Smooth muscle cell (in vitro differentiated cells): ENCODE measurements around the gene IQGAP1. TPM values are rescaled to one million over a fixed set of nuclear protein-coding genes. Genes with fewer than 3 reads are reported as not detected.

ENCODE experiments used
- DNase-seq: peaks from one replicate; lab custom pipeline; 2025; ENCODE audit not compliant: unreplicated experiment; lab: John Stamatoyannopoulos, UW
- H2AFZ ChIP-seq: fragments of 200-600 bp; sonication (generic); 2 replicates; pipeline ENCODE4 v1.6.0; 2016; ENCODE audit warnings: antibody characterized with exemption, low read depth, mild to moderate bottlenecking
- H3F3A ChIP-seq: fragments of 200-600 bp; sonication (generic); 2 replicates; pipeline ENCODE4 v1.6.0; 2017; ENCODE audit warnings: antibody characterized with exemption, low read depth
- H3K27ac ChIP-seq: fragments of 200-600 bp; sonication (generic); 2 replicates; pipeline ENCODE4 v1.5.1; 2016; ENCODE audit warnings: low read depth, mild to moderate bottlenecking
- H3K27me3 ChIP-seq: fragments of 200-600 bp; sonication (generic); 2 replicates; pipeline ENCODE4 v1.6.1; 2016; ENCODE audit warnings: low read depth, mild to moderate bottlenecking
- H3K36me3 ChIP-seq: fragments of 200-600 bp; sonication (generic); 2 replicates; pipeline ENCODE4 v1.5.1; 2016; ENCODE audit warnings: low read depth
- H3K4me1 ChIP-seq: fragments of 200-600 bp; sonication (generic); 2 replicates; pipeline ENCODE4 v1.5.1; 2016; ENCODE audit warnings: low read depth
- H3K4me2 ChIP-seq: fragments of 200-600 bp; sonication (generic); 2 replicates; pipeline ENCODE4 v1.6.0; 2016; ENCODE audit warnings: mild to moderate bottlenecking
- H3K4me3 ChIP-seq: fragments of 200-600 bp; sonication (generic); 2 replicates; pipeline ENCODE4 v1.5.1; 2016; ENCODE audit warnings: mild to moderate bottlenecking
- H3K79me2 ChIP-seq: fragments of 200-600 bp; sonication (generic); 2 replicates; pipeline ENCODE4 v1.6.0; 2016; ENCODE audit warnings: low read depth, mild to moderate bottlenecking
- H3K9ac ChIP-seq: fragments of 200-600 bp; sonication (generic); 2 replicates; pipeline ENCODE4 v1.6.0; 2016; ENCODE audit warnings: low read depth
- H3K9me3 ChIP-seq: fragments of 200-600 bp; sonication (generic); replicated peaks from 2 replicates; pipeline ENCODE4 v1.5.1; 2016; ENCODE audit warnings: low read depth
- H4K20me1 ChIP-seq: fragments of 200-600 bp; sonication (generic); 2 replicates; pipeline ENCODE4 v1.6.0; 2016; ENCODE audit warnings: low read depth
- CTCF ChIP-seq: fragments of 200-600 bp; sonication (generic); IDR thresholded peaks from 2 replicates; pipeline ENCODE4 v1.5.1; 2017; ENCODE audit warnings: borderline replicate concordance, mild to moderate bottlenecking, antibody characterized with exemption; ENCODE audit not compliant: insufficient read depth, poor library complexity, severe bottlenecking
- WGBS: methylation state at CpG from one replicate; pipeline ENCODE4 v1.1.7; 2016; ENCODE audit warnings: low lambda C conversion rate; 5-methylcytosine and 5-hydroxymethylcytosine counted together
- polyA plus RNA-seq: library from polyadenylated mRNA; unstranded; fragments of >200 nt; fragmentation: Nextera tagmentation; extraction: Ambion mirVana; gene quantifications from 2 replicates; pipeline ENCODE4 v1.2.1, GENCODE V29; 2016
- total RNA-seq: library from RNA; depleted of rRNA; stranded (reverse); fragments of >200 nt; gene quantifications from 2 replicates; pipeline ENCODE4 v1.2.3, GENCODE V29; 2014

The IQGAP1 gene
- total and polyA plus RNA-seq, 2 experiments from 2014 or later = 59.3 to 185 TPM

- peak overlapping the region; percentile 90 for H3K27ac ChIP-seq
- H3K9ac ChIP-seq = peak overlapping the region; percentile 59
- H3K4me1 ChIP-seq = peaks cover 27% of the 10 kb centered on the region
- peaks cover 64% of the 10 kb centered on the region for H4K20me1 ChIP-seq
- no peaks in the 10 kb centered on the region for H3K27me3 ChIP-seq
- no peaks in the 10 kb centered on the region for H3K36me3 ChIP-seq
- WGBS = 34% methylated on average over 6 of the region's 6 CpGs
- no peak for TF ChIP-seq CTCF
- H3F3A ChIP-seq = peaks cover 3% of the 10 kb centered on the region
- no peak overlapping the region for H3K4me3 ChIP-seq
- peak overlapping the region; percentile 65 for H3K4me2 ChIP-seq
- peaks cover 94% of the 10 kb centered on the region for H3K79me2 ChIP-seq
- DNase-seq = no peak
- H2AFZ ChIP-seq = no peak overlapping the region
- H3K9me3 ChIP-seq = no peaks in the 10 kb centered on the region
Measured at GRCh38 chr15:90419738-90420406, 31.8 kb downstream of the IQGAP1 start.

- Histone ChIP-seq H4K20me1 (peaks cover 70% of the 10 kb centered on the region), H2AFZ (no peak overlapping the region), H3K27me3 (no peaks in the 10 kb centered on the region), H3K9ac (peak overlapping the region; percentile 59), H3K9me3 (no peaks in the 10 kb centered on the region), H3K79me2 (peaks cover 94% of the 10 kb centered on the region), H3K27ac (peak overlapping the region; percentile 90), H3K4me3 (no peak overlapping the region), H3K4me1 (peaks cover 25% of the 10 kb centered on the region), H3K36me3 (no peaks in the 10 kb centered on the region), H3F3A (peaks cover 3% of the 10 kb centered on the region), H3K4me2 (peak overlapping the region; percentile 65)
- no peak for TF ChIP-seq CTCF
- 89% methylated on average over 1 of the region's 1 CpG for WGBS
- DNase-seq = no peak
Measured at GRCh38 chr15:90420451-90420850, 32.4 kb downstream of the IQGAP1 start.

- Histone ChIP-seq H4K20me1 (peaks cover 80% of the 10 kb centered on the region), H3F3A (no peaks in the 10 kb centered on the region), H3K9me3 (no peaks in the 10 kb centered on the region), H3K79me2 (peaks cover 94% of the 10 kb centered on the region), H2AFZ (no peak overlapping the region), H3K4me3 (no peak overlapping the region), H3K27ac (peak overlapping the region; percentile 90), H3K4me1 (peaks cover 30% of the 10 kb centered on the region), H3K27me3 (no peaks in the 10 kb centered on the region), H3K4me2 (no peak overlapping the region), H3K36me3 (no peaks in the 10 kb centered on the region), H3K9ac (no peak overlapping the region)
- WGBS = 89% methylated on average over 3 of the region's 3 CpGs
- DNase-seq = no peak
- TF ChIP-seq CTCF = no peak
Measured at GRCh38 chr15:90421527-90421926, 33.5 kb downstream of the IQGAP1 start.

GRCh38 chr15:90422043-90422442, 34.0 kb downstream of the IQGAP1 start:
- Histone ChIP-seq H2AFZ (no peak overlapping the region), H3K79me2 (peaks cover 94% of the 10 kb centered on the region), H3F3A (no peaks in the 10 kb centered on the region), H3K4me3 (no peak overlapping the region), H3K4me2 (no peak overlapping the region), H3K9me3 (no peaks in the 10 kb centered on the region), H3K27me3 (no peaks in the 10 kb centered on the region), H4K20me1 (peaks cover 86% of the 10 kb centered on the region), H3K4me1 (peaks cover 30% of the 10 kb centered on the region), H3K36me3 (no peaks in the 10 kb centered on the region), H3K9ac (no peak overlapping the region), H3K27ac (peak overlapping the region; percentile 90)
- 93% methylated on average over 2 of the region's 2 CpGs for WGBS
- no peak for DNase-seq
- TF ChIP-seq CTCF = no peak
